AG09319 (cell line): ENCODE results near the gene KCNK15.
A peak's percentile ranks its signal among the peaks of the same experiment; 100 is the strongest.

Source experiments
- DNase-seq: peaks from one replicate; pipeline ENCODE4 v3.0.0-alpha.2; 2010; ENCODE audit warnings: low read depth; ENCODE audit errors: extremely low read depth
- TF ChIP-seq, protein P1 (sequence below): IDR thresholded peaks from 2 replicates; pipeline ENCODE4 v1.5.1; 2011; ENCODE audit warnings: low read depth, mild to moderate bottlenecking, inconsistent platforms, low read length, moderate library complexity

The KCNK15 gene

GRCh38 chr20:44772636-44773035, 27.0 kb downstream of the KCNK15 start:
- DNase-seq, result no peak
- TF ChIP-seq, protein P1, sequence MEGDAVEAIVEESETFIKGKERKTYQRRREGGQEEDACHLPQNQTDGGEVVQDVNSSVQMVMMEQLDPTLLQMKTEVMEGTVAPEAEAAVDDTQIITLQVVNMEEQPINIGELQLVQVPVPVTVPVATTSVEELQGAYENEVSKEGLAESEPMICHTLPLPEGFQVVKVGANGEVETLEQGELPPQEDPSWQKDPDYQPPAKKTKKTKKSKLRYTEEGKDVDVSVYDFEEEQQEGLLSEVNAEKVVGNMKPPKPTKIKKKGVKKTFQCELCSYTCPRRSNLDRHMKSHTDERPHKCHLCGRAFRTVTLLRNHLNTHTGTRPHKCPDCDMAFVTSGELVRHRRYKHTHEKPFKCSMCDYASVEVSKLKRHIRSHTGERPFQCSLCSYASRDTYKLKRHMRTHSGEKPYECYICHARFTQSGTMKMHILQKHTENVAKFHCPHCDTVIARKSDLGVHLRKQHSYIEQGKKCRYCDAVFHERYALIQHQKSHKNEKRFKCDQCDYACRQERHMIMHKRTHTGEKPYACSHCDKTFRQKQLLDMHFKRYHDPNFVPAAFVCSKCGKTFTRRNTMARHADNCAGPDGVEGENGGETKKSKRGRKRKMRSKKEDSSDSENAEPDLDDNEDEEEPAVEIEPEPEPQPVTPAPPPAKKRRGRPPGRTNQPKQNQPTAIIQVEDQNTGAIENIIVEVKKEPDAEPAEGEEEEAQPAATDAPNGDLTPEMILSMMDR, result no peak

DNA sequence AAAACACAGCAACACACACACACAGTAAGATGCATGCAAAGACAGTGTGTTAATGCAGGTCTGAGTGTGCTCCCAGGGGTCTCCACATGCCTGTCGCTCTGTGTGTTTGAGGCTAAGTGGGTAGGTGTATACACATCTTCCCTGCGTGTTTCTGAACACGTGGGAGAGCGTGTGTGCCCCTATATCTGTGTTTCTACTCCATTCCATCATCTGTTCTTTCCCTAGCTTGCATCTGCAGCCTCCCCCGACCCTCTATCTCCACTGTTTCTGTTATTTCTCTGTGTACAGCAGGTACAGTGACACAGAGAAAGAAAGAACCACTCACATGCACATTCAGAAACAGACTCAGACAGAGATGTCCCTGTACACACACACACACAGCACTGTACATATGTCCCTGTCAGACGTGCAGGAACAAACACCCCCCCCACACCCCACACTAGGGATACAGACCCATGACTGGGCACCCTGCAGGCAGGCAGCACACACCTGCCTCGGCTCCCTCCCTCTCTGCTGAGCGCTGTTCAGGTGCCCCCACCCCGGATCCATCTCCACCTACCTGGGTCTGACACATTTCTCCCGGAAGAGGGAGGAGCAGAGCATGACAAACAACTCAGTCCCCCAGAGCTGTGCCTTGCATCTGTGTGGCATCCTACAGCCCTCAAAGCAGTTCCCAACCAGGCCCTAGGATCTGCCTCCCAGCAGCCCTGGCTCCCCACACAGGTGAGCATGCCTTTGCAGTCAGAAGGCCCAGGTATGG, 27.6 kb downstream of the KCNK15 start:
- TF ChIP-seq, protein P1, result no peak
- no peak for DNase-seq

GRCh38 chr20:44776980-44777379, 31.3 kb downstream of the KCNK15 start:
- TF ChIP-seq, protein P1, result no peak
- DNase-seq, result no peak

DNA sequence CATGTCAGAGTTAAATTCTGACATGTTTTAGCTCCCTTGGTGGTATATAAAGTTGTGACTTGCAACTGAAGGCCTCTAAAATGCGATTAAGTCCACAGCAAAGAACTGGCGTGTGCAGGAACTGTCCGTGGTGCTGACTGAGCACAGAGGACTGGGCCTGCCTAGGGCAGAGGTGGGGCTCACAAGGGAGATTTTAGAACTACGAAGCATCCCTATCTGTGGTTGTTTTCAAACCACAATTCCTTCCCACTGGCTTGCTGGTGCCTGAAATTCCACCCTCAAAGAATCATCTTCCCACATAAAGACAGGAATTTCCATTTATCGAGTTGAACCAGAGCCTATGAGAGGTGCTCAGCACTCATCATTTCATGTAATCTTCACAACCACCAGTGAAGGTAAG, 34.6 kb downstream of the KCNK15 start:
- DNase-seq, result peak; percentile 8
- TF ChIP-seq, protein P1, result no peak

DNA sequence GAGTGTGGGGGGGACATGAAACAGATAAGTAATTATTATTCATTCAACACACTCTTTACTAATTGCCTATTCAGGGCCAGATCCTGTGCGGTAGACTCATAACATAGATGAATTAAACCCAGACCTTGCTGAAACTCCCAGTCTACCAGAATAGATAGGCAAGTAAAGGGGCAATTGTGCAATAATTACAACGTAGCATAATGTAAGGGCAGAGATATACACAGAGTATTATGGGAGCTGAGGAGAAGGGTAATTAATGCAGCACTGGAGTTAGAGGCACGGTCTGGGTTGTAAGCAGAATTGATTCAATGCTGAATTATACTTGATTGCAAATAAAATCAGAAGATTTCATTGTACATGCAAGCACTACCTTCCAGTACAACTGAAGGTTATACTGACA, 35.5 kb downstream of the KCNK15 start:
- no peak for DNase-seq
- TF ChIP-seq, protein P1, result no peak

DNA sequence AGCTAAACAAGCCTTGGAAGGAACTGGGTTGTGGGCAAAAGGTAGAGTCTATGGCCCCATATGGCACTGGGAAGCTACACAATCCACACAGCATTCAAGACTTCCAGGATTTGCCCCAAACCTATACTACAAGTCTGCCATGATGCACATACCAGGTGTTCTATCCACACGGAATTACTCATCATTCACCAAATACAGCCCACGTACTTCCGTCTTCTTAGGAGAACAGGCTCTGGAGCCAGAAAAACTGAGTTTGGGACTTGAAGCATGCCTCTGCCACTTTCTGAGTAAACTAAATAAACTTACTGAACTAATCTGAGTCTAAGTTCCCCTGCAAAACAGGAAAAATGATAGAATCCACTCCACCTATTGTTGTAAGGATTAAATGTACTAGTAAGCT, 36.1 kb downstream of the KCNK15 start:
- DNase-seq, result no peak
- TF ChIP-seq, protein P1, result no peak

GRCh38 chr20:44784688-44785087, 39.0 kb downstream of the KCNK15 start:
- no peak for DNase-seq
- TF ChIP-seq, protein P1, result no peak
